Measurements from ENCODE around the gene ITGBL1.

DNA sequence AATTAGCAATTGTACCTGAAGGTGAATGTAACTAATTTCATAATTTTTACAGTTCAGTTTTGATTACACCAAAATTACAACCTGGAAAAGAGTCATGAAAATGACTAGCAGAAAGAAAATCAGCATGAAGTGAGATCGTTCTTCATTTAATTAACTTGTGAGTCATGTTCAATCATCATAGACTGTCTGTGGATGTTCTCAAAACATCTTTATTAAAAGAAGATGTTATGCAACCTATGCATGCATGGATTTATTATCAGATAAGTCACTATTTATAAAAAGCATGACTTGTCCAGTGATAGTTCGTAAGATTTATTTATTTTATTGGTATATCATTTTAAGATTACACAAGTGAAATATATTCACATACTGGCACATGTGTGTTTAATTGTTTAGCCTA, 245.9 kb downstream of the ITGBL1 start:
- TF ChIP-seq CTCF (IDR thresholded peaks at IDR 0.05) (no peak), POLR2A (IDR thresholded peaks at IDR 0.05) (no peak)
